ACHN (cell line): ENCODE measurements around the gene RAD51B.

Experiments
- DNase-seq: peaks from one replicate; pipeline ENCODE4 v3.0.0-alpha.2; 2015
- in situ Hi-C: cut with HindIII; loops from 2 replicates; pipeline ENCODE4 v1.10.0; 2017; ENCODE audit warnings: low sequenced_read_pairs, low pct_ligation_motif_present, low pct_unique_long_range_greater_than_20kb

Gene RAD51B

DNA sequence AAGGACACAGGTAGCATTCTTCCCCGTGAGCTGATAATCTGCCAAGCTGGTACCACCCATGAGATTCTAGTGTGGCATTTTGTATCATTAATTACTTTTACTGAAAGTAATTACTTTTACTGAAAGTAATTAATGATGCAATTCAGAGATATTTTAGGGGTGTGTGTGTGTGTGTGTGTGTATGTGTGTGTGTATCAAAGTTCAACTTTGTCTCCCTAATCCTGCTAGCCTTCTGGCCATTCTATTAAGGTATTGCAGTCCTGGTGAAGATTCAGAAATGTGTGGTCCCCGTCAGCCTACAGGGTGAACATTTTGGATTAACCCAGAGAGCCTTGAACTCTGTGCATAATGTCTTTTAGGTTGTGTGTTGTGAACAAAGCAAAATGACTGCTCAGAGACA is 662.4 kb downstream of the RAD51B start:
- in situ Hi-C loops, result no loop called here
- no peak for DNase-seq

DNA sequence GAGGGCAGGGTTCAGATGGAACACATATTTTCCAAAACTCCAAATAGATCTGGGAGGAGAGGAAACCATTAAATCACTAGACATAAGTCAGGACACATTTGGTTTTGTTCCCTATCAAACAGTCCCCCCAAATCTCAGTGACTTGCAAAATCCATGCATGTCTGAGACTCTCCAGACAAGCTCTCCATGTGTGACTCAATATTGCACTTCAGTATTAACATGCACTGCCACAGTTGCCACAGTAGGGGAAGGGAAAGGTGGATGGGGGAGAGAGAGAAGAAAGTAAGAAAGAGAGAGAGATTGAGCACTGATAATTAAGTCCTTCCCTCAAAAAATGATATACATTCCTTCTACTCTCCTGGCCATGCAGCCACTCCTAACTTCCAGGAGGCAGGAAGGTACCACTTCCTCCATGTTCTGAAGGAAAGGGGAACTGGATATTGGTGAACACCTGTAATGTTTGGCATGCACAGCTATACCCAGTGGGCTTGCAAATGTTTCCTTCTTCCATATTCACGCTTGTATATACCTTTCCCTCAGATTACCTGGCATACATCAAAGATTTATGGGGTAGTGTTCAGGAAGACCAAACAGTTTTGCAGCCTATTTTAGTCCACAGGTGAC is 663.3 kb downstream of the RAD51B start:
- no peak for DNase-seq
- in situ Hi-C loops, result no loop called here

GRCh38 chr14:68486033-68486732 is 666.6 kb downstream of the RAD51B start:
- no peak for DNase-seq
- in situ Hi-C loops, result no loop called here

GRCh38 chr14:68486809-68487208 is 667.2 kb downstream of the RAD51B start:
- in situ Hi-C loops, result no loop called here
- DNase-seq, result no peak

DNA sequence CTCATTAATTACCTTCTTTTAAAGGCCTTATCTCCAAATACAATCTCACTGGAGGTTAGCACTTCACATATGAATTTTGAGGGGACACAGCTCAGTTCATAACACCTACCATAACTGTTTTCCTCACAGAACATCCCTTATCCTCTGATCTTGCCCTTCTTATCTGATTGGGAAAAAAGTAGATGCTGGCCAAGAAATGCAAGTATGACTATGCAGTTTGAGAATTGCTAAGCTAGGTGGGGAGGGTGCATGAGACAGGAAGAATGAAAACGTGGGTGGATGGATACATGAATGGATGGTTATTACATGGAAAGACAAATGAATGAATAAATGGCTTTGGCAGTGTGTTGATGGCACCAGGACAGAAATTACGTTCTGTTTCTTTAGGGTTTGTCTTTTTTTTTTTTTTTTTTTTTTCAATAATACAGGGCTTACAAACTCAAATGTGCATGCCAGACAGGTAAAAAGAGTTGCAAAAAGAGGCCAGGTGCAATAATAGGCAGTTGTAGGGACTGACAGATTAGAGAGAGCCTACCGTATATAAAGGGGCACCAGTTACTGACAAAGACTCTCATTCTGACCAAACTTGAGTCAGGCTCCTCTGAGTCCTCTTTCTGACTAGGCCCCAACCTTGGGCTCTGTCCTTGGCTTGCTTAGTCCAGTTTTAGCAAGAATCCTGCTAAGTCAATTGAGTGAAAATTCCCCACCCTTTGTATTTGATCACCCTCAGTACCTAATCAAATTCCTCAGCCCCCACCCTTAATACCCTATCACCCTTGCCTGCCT is 668.4 kb downstream of the RAD51B start:
- no peak for DNase-seq
- in situ Hi-C loops, result no loop called here

DNA sequence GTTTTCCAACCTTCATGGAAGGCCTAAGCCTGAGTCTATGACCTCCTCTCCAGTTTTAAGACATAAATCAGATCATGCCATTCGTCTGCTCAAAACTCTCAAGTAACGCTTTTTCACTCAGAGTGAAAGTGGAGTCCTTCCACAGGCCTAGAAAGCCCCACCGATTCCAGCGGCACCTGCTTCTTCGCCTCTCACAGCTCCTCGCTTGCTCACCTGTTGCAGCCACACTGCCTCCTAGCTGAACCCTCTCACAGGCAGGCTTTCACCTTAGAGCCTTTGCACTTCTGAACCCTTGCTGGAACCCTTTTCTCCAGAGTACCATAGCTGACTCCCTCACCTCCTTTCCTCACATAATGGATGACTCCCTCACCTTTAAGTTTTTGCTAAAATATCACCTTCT is 672.2 kb downstream of the RAD51B start:
- no peak for DNase-seq
- in situ Hi-C loops, result no loop called here

DNA sequence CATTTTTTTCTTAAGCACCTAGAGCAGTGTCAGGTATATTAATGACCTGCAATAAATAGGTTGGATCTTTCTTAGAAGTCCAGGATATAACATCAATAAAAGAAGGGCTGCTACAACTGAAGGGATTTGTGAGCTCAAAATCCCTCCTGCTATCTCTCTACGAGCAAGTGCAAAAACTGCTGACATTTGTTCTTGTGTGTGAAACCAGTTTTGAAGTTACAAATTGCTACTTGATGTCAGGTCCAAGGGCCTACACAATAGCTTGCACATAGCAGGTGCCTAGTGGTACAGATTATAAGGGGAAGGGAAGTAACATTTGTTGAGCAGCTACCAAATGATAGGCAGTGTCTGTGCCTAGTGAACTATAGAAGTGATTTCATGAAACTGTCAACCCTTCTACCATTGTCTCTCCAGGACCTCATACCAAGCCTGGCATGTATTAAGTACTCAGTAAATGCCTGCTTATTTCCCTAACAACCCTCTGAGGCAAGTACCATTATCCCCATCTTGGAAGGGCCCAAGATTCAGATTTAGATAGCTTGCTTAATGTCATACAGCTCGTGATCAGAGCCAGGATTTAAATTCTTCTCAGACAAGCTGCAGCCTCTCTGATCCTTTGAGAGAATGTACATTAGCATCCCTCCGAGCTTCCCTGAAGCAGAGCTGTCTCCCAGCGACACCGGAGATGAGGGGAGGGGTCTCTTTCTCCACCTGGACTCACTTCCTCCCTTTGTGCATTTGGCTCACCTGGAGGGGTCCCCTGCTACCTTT is 673.0 kb downstream of the RAD51B start:
- DNase-seq, result no peak
- in situ Hi-C loops, result no loop called here

DNA sequence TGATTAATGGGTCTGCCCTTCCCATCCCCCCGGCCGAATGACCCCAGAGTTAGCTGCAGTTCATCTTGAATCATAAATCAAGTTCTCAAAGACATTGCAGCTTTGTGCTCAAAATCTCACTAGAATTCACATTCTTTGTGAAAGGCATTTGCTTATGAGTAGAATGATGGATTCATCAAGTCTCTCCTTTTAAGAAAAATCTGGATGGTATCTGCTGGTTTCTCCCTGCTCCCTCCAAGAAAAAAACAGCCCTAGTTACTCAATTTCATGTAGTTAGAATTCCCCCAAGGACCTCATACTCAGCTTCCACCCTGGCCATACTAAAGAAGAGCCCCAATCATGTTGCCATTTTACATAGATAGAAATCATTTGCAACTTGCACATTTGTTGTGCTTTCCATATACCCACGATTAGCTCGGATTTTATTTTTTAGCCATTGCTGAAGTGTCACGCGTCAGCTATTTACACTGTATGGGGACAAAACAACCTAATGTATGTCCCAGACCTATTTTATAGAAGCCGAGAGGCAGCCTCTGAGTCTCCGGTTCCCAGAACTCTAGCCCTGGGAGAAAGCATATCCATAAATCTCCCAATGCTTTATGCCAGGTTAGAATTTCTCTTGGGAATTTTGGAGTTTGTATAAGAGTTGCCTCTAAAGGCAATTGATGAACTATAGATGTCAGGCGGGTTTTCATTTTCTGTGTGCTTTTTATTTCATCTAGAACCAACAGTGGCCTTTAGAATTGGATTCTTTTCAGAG is 673.8 kb downstream of the RAD51B start:
- in situ Hi-C loops, result no loop called here
- no peak for DNase-seq

- in situ Hi-C loops, result no loop called here
- DNase-seq, result no peak
These were observed 675.8 kb downstream of the RAD51B start for GRCh38 chr14:68495101-68496039.

GRCh38 chr14:68497011-68497410 is 677.4 kb downstream of the RAD51B start:
- in situ Hi-C loops, result no loop called here

DNA sequence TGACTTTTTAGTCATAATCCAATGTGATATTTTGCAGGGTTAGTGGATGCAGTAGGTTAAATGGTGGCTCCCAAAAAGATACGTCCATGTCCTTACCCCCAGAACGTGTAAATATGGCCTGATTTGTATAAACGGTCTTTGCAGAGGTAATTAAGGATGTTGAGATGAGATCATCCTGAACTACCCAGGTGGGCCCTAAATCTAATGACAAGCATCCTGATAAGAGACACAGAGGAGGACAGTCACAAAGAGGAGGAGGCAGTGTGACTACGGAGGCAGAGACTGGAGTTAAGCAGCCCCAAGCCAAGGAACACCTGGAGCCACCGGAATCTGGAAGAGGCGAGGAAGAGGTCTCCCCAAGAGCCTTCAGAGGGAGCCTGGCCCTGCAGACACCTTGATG is 679.9 kb downstream of the RAD51B start:
- in situ Hi-C loops, result no loop called here

More at GRCh38 chr14:68497011-68497410, 677.4 kb downstream of the RAD51B start:
- no peak for DNase-seq

DNA sequence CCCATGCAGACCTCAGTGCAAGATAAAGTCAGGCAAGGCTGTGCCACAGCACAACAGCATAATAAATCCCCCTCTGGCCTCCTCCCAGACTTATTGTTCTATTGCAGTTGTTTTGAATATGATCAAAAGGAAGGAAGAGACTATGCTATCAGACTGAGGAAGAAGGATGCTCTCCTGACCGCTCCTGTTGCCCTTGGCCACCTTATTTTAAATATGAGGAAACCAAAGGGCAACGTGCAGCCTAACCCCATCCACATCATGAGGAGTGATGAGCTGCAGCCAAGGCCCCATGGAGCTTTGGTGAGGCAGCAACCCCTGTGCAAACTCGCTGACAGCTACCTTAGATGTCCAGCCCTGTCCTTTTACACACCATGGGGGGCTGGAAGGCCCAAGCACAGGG is 681.6 kb downstream of the RAD51B start:
- no peak for DNase-seq
- in situ Hi-C loops, result no loop called here

More for the DNA sequence above, 679.9 kb downstream of the RAD51B start:
- DNase-seq, result no peak

DNA sequence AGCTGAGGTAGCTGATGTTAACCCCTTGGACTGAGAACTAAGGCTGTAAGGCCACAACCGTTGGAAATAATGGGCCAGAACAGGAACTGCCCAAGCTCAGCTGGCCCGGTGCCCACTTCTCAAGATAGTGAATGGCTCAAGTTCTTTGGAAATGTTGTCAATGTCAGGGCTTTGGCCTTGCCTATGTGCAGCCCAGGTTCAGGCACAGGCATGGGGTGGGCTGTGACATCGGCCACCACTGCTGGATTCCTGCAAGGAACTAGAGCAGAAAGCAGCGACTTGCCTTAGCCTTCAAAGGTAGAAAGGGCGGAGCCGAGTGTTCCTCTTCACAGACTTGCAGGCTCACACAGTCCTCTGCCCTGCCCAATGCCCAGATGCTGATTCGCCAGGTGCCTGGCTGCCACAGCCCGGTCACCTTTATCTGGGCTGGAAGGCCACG is 682.1 kb downstream of the RAD51B start:
- no peak for DNase-seq
- in situ Hi-C loops, result no loop called here

GRCh38 chr14:68502230-68502629 is 682.7 kb downstream of the RAD51B start:
- no peak for DNase-seq
- in situ Hi-C loops, result no loop called here

GRCh38 chr14:68503186-68503825 is 683.7 kb downstream of the RAD51B start:
- no peak for DNase-seq
- in situ Hi-C loops, result no loop called here

DNA sequence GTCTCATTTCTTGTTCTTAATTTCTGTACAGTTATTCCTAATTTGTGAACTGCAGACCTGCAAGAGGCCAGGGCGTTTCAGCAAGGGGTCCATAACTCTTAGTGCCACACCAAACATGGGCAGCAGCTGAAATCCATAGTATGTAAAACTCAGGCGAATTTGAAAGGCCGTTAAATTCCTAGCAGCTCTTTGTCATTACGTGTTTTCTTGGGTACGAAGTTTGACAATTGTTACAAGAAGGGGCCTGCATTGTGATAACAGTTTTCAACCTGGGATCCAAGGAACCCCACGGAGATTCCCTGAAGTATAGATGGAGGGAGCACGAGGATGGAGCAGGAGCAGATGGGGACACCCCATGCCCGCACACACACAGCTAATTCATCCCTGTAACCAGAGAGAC is 685.3 kb downstream of the RAD51B start:
- in situ Hi-C loops, result no loop called here
- DNase-seq, result no peak
